Measurements from ENCODE around the gene SCFD2. TPM values are rescaled to one million over a fixed set of nuclear protein-coding genes. Genes with fewer than 3 reads are reported as not detected.

The SCFD2 gene
- polyA plus RNA-seq, 1 donor from 2014 or later, result 5.0 TPM

DNA sequence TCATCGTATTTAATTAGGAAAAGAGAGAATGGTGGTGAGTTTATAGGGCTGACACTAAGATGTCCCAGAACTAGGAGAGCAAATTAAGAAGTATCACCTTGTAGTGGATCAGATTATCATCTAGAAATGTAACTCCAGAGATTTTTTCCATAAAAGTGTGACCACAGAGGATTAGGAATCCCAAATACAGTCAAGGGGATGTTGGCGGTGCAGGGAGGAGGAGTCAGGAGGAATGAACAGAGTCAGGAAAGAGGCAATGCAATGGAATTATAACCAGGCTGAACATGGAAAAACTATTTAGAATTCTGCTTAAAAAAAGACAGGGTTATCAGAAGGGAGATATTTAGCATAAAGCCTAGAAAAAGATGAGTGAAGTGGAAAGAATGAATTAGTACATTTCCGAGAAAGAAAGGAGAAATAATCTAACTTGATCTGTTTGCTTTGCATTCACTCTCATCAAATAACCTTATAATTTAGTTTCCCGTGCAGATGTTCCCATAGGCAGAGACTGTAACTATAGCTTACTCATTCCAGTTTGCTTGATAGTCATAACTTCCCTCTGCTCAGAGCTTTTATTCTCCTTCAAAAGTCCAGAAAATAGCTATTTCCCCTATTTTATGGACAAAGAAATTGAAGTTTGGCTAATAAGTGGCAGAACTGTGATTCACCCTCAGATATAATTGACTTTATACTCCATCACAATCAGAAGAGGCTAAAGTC, 56.4 kb downstream of the SCFD2 start:
- no peaks in the 10 kb centered on the region for H3K27me3 ChIP-seq (ENCODE audit: insufficient read depth, low read depth, low read length)
- no peaks in the 10 kb centered on the region for H3K9me2 ChIP-seq (ENCODE audit: insufficient read depth, low read length)
- no peak overlapping the region for H3K4me3 ChIP-seq (ENCODE audit: low read length)
- H3K27ac ChIP-seq (ENCODE audit: low read length), result no peak overlapping the region
- no peak overlapping the region for H3K9ac ChIP-seq (ENCODE audit: low read length)
- H3K36me3 ChIP-seq (ENCODE audit: insufficient read depth, low read length), result no peaks in the 10 kb centered on the region
- H3K79me2 ChIP-seq (replicated peaks; ENCODE audit: insufficient read depth, low read length), result no peaks in the 10 kb centered on the region
- H2AFZ ChIP-seq (ENCODE audit: low read depth, low read length), result no peak overlapping the region
- no peak for TF ChIP-seq TAF1 (IDR thresholded peaks at IDR 0.05; ENCODE audit: low read depth)
- TF ChIP-seq EP300 (conservative IDR thresholded peaks at IDR 0.05; ENCODE audit: poor library complexity, severe bottlenecking), result no peak
- TF ChIP-seq, protein P1, sequence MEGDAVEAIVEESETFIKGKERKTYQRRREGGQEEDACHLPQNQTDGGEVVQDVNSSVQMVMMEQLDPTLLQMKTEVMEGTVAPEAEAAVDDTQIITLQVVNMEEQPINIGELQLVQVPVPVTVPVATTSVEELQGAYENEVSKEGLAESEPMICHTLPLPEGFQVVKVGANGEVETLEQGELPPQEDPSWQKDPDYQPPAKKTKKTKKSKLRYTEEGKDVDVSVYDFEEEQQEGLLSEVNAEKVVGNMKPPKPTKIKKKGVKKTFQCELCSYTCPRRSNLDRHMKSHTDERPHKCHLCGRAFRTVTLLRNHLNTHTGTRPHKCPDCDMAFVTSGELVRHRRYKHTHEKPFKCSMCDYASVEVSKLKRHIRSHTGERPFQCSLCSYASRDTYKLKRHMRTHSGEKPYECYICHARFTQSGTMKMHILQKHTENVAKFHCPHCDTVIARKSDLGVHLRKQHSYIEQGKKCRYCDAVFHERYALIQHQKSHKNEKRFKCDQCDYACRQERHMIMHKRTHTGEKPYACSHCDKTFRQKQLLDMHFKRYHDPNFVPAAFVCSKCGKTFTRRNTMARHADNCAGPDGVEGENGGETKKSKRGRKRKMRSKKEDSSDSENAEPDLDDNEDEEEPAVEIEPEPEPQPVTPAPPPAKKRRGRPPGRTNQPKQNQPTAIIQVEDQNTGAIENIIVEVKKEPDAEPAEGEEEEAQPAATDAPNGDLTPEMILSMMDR (IDR thresholded peaks at IDR 0.05; ENCODE audit: poor library complexity, severe bottlenecking), result no peak
- no peak for TF ChIP-seq RAD21 (conservative IDR thresholded peaks at IDR 0.05)
- no peak for TF ChIP-seq EZH2 (IDR thresholded peaks at IDR 0.05; ENCODE audit: borderline replicate concordance, insufficient read depth, low read length, poor library complexity, severe bottlenecking)
- no peak for TF ChIP-seq MXI1 (conservative IDR thresholded peaks at IDR 0.05; ENCODE audit: poor library complexity, severe bottlenecking)
- no peak for TF ChIP-seq SMC3 (conservative IDR thresholded peaks at IDR 0.05; ENCODE audit: poor library complexity)
- no peak for TF ChIP-seq REST (IDR thresholded peaks at IDR 0.05; ENCODE audit: borderline replicate concordance)
- TF ChIP-seq POLR2AphosphoS5 (IDR thresholded peaks at IDR 0.05), result no peak
- H3K9me3 ChIP-seq (ENCODE audit: low read length), result no peaks in the 10 kb centered on the region
- no peaks in the 10 kb centered on the region for H4K20me1 ChIP-seq (ENCODE audit: insufficient read depth)
- H3K4me2 ChIP-seq (ENCODE audit: low read length), result no peak overlapping the region
- H3F3A ChIP-seq (ENCODE audit: insufficient read depth, low read length, poor library complexity, severe bottlenecking), result no peaks in the 10 kb centered on the region

GRCh38 chr4:53307819-53308780, 57.8 kb downstream of the SCFD2 start:
- no peak for TF ChIP-seq MXI1 (conservative IDR thresholded peaks at IDR 0.05; ENCODE audit: poor library complexity, severe bottlenecking)
- TF ChIP-seq POLR2AphosphoS5 (IDR thresholded peaks at IDR 0.05), result no peak
- no peak for TF ChIP-seq TAF1 (IDR thresholded peaks at IDR 0.05; ENCODE audit: low read depth)
- TF ChIP-seq RAD21 (conservative IDR thresholded peaks at IDR 0.05), result no peak
- TF ChIP-seq, protein P1 (IDR thresholded peaks at IDR 0.05; ENCODE audit: poor library complexity, severe bottlenecking), result no peak
- TF ChIP-seq SMC3 (conservative IDR thresholded peaks at IDR 0.05; ENCODE audit: poor library complexity), result no peak
- no peaks in the 10 kb centered on the region for H3F3A ChIP-seq (ENCODE audit: insufficient read depth, low read length, poor library complexity, severe bottlenecking)
- no peaks in the 10 kb centered on the region for H3K9me2 ChIP-seq (ENCODE audit: insufficient read depth, low read length)
- no peak overlapping the region for H3K4me2 ChIP-seq (ENCODE audit: low read length)
- H3K27ac ChIP-seq (ENCODE audit: low read length), result no peak overlapping the region
- no peak overlapping the region for H3K9ac ChIP-seq (ENCODE audit: low read length)
- no peak overlapping the region for H3K4me3 ChIP-seq (ENCODE audit: low read length)
- H3K27me3 ChIP-seq (ENCODE audit: insufficient read depth, low read depth, low read length), result no peaks in the 10 kb centered on the region
- no peaks in the 10 kb centered on the region for H3K9me3 ChIP-seq (ENCODE audit: low read length)
- H3K79me2 ChIP-seq (replicated peaks; ENCODE audit: insufficient read depth, low read length), result no peaks in the 10 kb centered on the region
- no peaks in the 10 kb centered on the region for H3K36me3 ChIP-seq (ENCODE audit: insufficient read depth, low read length)
- H2AFZ ChIP-seq (ENCODE audit: low read depth, low read length), result no peak overlapping the region
- no peaks in the 10 kb centered on the region for H4K20me1 ChIP-seq (ENCODE audit: insufficient read depth)
